ENCODE results near the gene PRICKLE3.
"Not testable (repeated sequence)": the region's sequence is repeated elsewhere in the genome, so short reads cannot be mapped to it uniquely, and the experiment has no call there.

GRCh38 chrX:49127742-49128258 lies 58.4 kb downstream of the PRICKLE3 start:
- TF ChIP-seq, protein P1, sequence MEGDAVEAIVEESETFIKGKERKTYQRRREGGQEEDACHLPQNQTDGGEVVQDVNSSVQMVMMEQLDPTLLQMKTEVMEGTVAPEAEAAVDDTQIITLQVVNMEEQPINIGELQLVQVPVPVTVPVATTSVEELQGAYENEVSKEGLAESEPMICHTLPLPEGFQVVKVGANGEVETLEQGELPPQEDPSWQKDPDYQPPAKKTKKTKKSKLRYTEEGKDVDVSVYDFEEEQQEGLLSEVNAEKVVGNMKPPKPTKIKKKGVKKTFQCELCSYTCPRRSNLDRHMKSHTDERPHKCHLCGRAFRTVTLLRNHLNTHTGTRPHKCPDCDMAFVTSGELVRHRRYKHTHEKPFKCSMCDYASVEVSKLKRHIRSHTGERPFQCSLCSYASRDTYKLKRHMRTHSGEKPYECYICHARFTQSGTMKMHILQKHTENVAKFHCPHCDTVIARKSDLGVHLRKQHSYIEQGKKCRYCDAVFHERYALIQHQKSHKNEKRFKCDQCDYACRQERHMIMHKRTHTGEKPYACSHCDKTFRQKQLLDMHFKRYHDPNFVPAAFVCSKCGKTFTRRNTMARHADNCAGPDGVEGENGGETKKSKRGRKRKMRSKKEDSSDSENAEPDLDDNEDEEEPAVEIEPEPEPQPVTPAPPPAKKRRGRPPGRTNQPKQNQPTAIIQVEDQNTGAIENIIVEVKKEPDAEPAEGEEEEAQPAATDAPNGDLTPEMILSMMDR (IDR thresholded peaks at IDR 0.05) = not testable (repeated sequence)
- TF ChIP-seq POLR2A (IDR thresholded peaks at IDR 0.05) = not testable (repeated sequence)
